Mesendoderm (in vitro differentiated cells): ENCODE results near the gene UQCR11.

ENCODE experiments used
- DNase-seq: peaks from one replicate; pipeline ENCODE4 v3.0.0; 2013
- H2AK5ac ChIP-seq: 2 replicates; pipeline ENCODE4 v1.6.1; 2013; ENCODE audit warnings: low read length, inconsistent platforms
- H2BK120ac ChIP-seq: 2 replicates; pipeline ENCODE4 v1.6.1; 2013; ENCODE audit warnings: low read depth, mild to moderate bottlenecking, low read length, moderate library complexity, mixed read lengths
- H2BK15ac ChIP-seq: replicated peaks from 2 replicates; pipeline ENCODE4 v1.6.1; 2013; ENCODE audit warnings: low read depth, mild to moderate bottlenecking, moderate library complexity
- H2BK5ac ChIP-seq: 2 replicates; pipeline ENCODE4 v1.6.1; 2013; ENCODE audit warnings: low read length, inconsistent platforms
- H3K18ac ChIP-seq: 2 replicates; pipeline ENCODE4 v1.6.1; 2013; ENCODE audit warnings: mild to moderate bottlenecking, low read length, mixed read lengths
- H3K23ac ChIP-seq: one replicate; pipeline ENCODE4 v1.6.1; 2013; ENCODE audit warnings: low read length
- H3K27ac ChIP-seq: 2 replicates; pipeline ENCODE4 v1.5.1; 2013; ENCODE audit warnings: low read depth, mild to moderate bottlenecking, inconsistent platforms, low read length, moderate library complexity
- H3K27me3 ChIP-seq: 2 replicates; pipeline ENCODE4 v1.6.1; 2013; ENCODE audit warnings: low read length, control low read depth, mild to moderate bottlenecking, inconsistent platforms; ENCODE audit not compliant: insufficient read depth, poor library complexity
- H3K36me3 ChIP-seq: 2 replicates; pipeline ENCODE4 v1.6.1; 2013; ENCODE audit warnings: low read length, inconsistent platforms; ENCODE audit not compliant: control insufficient read depth, insufficient read depth
- H3K4ac ChIP-seq: one replicate; pipeline ENCODE4 v1.6.1; 2013; ENCODE audit warnings: low read depth, mild to moderate bottlenecking, low read length, moderate library complexity
- H3K4me1 ChIP-seq: 2 replicates; pipeline ENCODE4 v1.6.1; 2013; ENCODE audit warnings: low read depth, low read length, inconsistent platforms; ENCODE audit not compliant: control insufficient read depth
- H3K4me2 ChIP-seq: 2 replicates; pipeline ENCODE4 v1.6.1; 2013; ENCODE audit warnings: low read length
- H3K4me3 ChIP-seq: 2 replicates; pipeline ENCODE4 v1.5.1; 2013; ENCODE audit warnings: mild to moderate bottlenecking, low read length
- H3K56ac ChIP-seq: one replicate; pipeline ENCODE4 v1.6.1; 2013; ENCODE audit warnings: low read length
- H3K79me1 ChIP-seq: 2 replicates; pipeline ENCODE4 v1.6.1; 2013; ENCODE audit warnings: low read length, inconsistent platforms
- H3K79me2 ChIP-seq: 2 replicates; pipeline ENCODE4 v1.6.1; 2013; ENCODE audit warnings: mild to moderate bottlenecking, low read length; ENCODE audit not compliant: control insufficient read depth, insufficient read depth
- H3K9ac ChIP-seq: 2 replicates; pipeline ENCODE4 v1.6.1; 2013; ENCODE audit warnings: low read length, inconsistent platforms
- H4K5ac ChIP-seq: one replicate; pipeline ENCODE4 v1.6.1; 2013; ENCODE audit warnings: low read length
- H4K8ac ChIP-seq: one replicate; pipeline ENCODE4 v1.6.1; 2013; ENCODE audit warnings: low read depth, mild to moderate bottlenecking, control low read depth, low read length, moderate library complexity
- WGBS: extraction: QIAGEN DNeasy Blood & Tissue Kit; methylation state at CpG from one replicate; pipeline ENCODE4 v1.1.7; 2013; ENCODE audit warnings: low lambda C conversion rate, missing lambda C conversion rate; ENCODE audit not compliant: insufficient coverage; ENCODE audit errors: extremely low coverage; 5-methylcytosine and 5-hydroxymethylcytosine counted together

UQCR11 gene

GRCh38 chr19:1636325-1637236, 31.3 kb upstream of the UQCR11 start:
- Histone ChIP-seq H3K79me1 (peaks cover 21% of the 10 kb centered on the region), H3K4ac (no peak overlapping the region), H3K27me3 (no peaks in the 10 kb centered on the region), H3K4me2 (no peak overlapping the region), H3K18ac (no peak overlapping the region), H3K4me3 (no peak overlapping the region), H3K79me2 (peaks cover 27% of the 10 kb centered on the region), H3K9ac (no peak overlapping the region), H2AK5ac (no peak overlapping the region), H3K27ac (no peak overlapping the region), H4K8ac (no peak overlapping the region), H2BK5ac (no peak overlapping the region), H3K23ac (no peak overlapping the region), H4K5ac (no peak overlapping the region), H2BK120ac (no peak overlapping the region), H3K36me3 (peaks cover 16% of the 10 kb centered on the region), H2BK15ac (no peak overlapping the region), H3K56ac (no peak overlapping the region), H3K4me1 (no peaks in the 10 kb centered on the region)
- no CpG with 5 or more reads among the region's 34 CpGs for WGBS
- DNase-seq: no peak

DNA sequence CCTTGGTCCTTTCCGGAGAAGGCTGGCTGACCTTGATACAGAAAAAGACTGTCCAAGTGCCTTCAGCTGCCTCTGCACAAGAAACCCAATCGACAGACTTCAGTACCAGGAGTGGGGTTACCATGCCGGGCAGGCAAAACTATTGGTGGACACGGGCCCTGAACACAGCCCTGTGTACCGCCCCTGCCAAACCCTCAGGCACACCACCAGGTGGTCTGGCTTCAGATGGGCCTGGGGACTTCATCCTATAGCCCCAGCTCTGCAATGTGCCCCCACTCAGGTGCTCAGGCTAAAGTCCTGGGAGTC, 29.6 kb upstream of the UQCR11 start:
- peaks cover 22% of the 10 kb centered on the region for H3K79me1 ChIP-seq
- no peaks in the 10 kb centered on the region for H3K4me1 ChIP-seq
- no peak for DNase-seq
- H3K18ac ChIP-seq: no peak overlapping the region
- H3K23ac ChIP-seq: no peak overlapping the region
- H4K5ac ChIP-seq: no peak overlapping the region
- no peak overlapping the region for H2BK15ac ChIP-seq
- H4K8ac ChIP-seq: no peak overlapping the region
- peaks cover 14% of the 10 kb centered on the region for H3K36me3 ChIP-seq
- no peak overlapping the region for H3K4me2 ChIP-seq
- no peak overlapping the region for H3K4me3 ChIP-seq
- no peak overlapping the region for H3K56ac ChIP-seq
- H2BK120ac ChIP-seq: no peak overlapping the region
- no peak overlapping the region for H2BK5ac ChIP-seq
- no peak overlapping the region for H3K27ac ChIP-seq
- H2AK5ac ChIP-seq: no peak overlapping the region
- H3K9ac ChIP-seq: no peak overlapping the region
- no peaks in the 10 kb centered on the region for H3K27me3 ChIP-seq
- WGBS: no CpG with 5 or more reads among the region's 5 CpGs
- peaks cover 26% of the 10 kb centered on the region for H3K79me2 ChIP-seq
- H3K4ac ChIP-seq: no peak overlapping the region

- H3K36me3 ChIP-seq: peaks cover 13% of the 10 kb centered on the region
Measured at GRCh38 chr19:1634242-1634937, 29.1 kb upstream of the UQCR11 start.

GRCh38 chr19:1633269-1633826, 28.1 kb upstream of the UQCR11 start:
- Histone ChIP-seq H3K36me3 (peaks cover 11% of the 10 kb centered on the region), H2BK120ac (no peak overlapping the region), H3K4me1 (no peaks in the 10 kb centered on the region), H2BK5ac (no peak overlapping the region), H3K56ac (no peak overlapping the region), H2AK5ac (no peak overlapping the region), H3K79me1 (peaks cover 17% of the 10 kb centered on the region), H4K8ac (no peak overlapping the region), H3K23ac (no peak overlapping the region), H3K79me2 (peaks cover 18% of the 10 kb centered on the region), H3K4me3 (no peak overlapping the region), H3K9ac (no peak overlapping the region), H3K4ac (no peak overlapping the region), H2BK15ac (no peak overlapping the region), H4K5ac (no peak overlapping the region), H3K27me3 (no peaks in the 10 kb centered on the region), H3K4me2 (no peak overlapping the region), H3K27ac (no peak overlapping the region), H3K18ac (no peak overlapping the region)
- no CpG with 5 or more reads among the region's 11 CpGs for WGBS
- no peak for DNase-seq

More at GRCh38 chr19:1634242-1634937, 29.1 kb upstream of the UQCR11 start:
- no peak overlapping the region for H2BK5ac ChIP-seq
- H2BK15ac ChIP-seq: no peak overlapping the region
- H4K5ac ChIP-seq: no peak overlapping the region
- H3K56ac ChIP-seq: no peak overlapping the region
- H3K4me3 ChIP-seq: no peak overlapping the region
- H3K4me1 ChIP-seq: no peaks in the 10 kb centered on the region
- no peak overlapping the region for H4K8ac ChIP-seq
- H3K79me1 ChIP-seq: peaks cover 22% of the 10 kb centered on the region
- no peak overlapping the region for H3K4ac ChIP-seq
- no peak overlapping the region for H3K27ac ChIP-seq
- H3K23ac ChIP-seq: no peak overlapping the region
- no peak overlapping the region for H2AK5ac ChIP-seq
- no peaks in the 10 kb centered on the region for H3K27me3 ChIP-seq
- H3K9ac ChIP-seq: no peak overlapping the region
- H2BK120ac ChIP-seq: no peak overlapping the region
- no peak overlapping the region for H3K4me2 ChIP-seq
- H3K18ac ChIP-seq: no peak overlapping the region
- peaks cover 24% of the 10 kb centered on the region for H3K79me2 ChIP-seq
- no CpG with 5 or more reads among the region's 19 CpGs for WGBS
- DNase-seq: no peak

GRCh38 chr19:1632462-1633268, 27.4 kb upstream of the UQCR11 start:
- Histone ChIP-seq H3K27ac (no peak overlapping the region), H3K9ac (no peak overlapping the region), H2BK5ac (no peak overlapping the region), H3K4me2 (no peak overlapping the region), H3K27me3 (no peaks in the 10 kb centered on the region), H3K4me3 (no peak overlapping the region), H2AK5ac (no peak overlapping the region), H3K79me2 (peaks cover 14% of the 10 kb centered on the region), H3K56ac (no peak overlapping the region), H3K36me3 (peaks cover 11% of the 10 kb centered on the region), H3K18ac (no peak overlapping the region), H3K4ac (no peak overlapping the region), H2BK15ac (no peak overlapping the region), H4K8ac (no peak overlapping the region), H3K79me1 (peaks cover 14% of the 10 kb centered on the region), H3K23ac (no peak overlapping the region), H3K4me1 (no peaks in the 10 kb centered on the region), H2BK120ac (no peak overlapping the region), H4K5ac (no peak overlapping the region)
- no CpG with 5 or more reads among the region's 26 CpGs for WGBS
- no peak for DNase-seq
